Activated CD8-positive, alpha-beta T cell treated with anti-CD3 and anti-CD28 coated beads, Interleukin-2, amount 10 ng/mL, durations not matched to agents 7 days and 5 days (primary cell): ENCODE measurements around the gene SPATA25. TPM values are rescaled to one million over a fixed set of nuclear protein-coding genes. Genes with fewer than 3 reads are reported as not detected.
"Not testable (repeated sequence)": the region's sequence is repeated elsewhere in the genome, so short reads cannot be mapped to it uniquely, and the experiment has no call there.

Source experiments
- ATAC-seq: fragments of 150-1000 bp; cut with Tn5 transposase; one replicate; pipeline ENCODE4 v1.10.0; 2021; ENCODE audit warnings: moderate library complexity
- CTCF ChIA-PET: fragments of 350-600 bp; sonication (Branson Sonifier 250); formaldehyde crosslinking; loops from one replicate; lab custom pipeline; 2021; ENCODE audit warnings: antibody characterized with exemption; lab: Charles Lee
- POLR2A ChIA-PET: fragments of 350-600 bp; sonication (Branson Sonifier 250); formaldehyde crosslinking; loops from one replicate; lab custom pipeline; 2021; ENCODE audit warnings: antibody characterized with exemption; lab: Charles Lee
- DNase-seq: peaks from one replicate; pipeline ENCODE4 v3.0.0-alpha.2; 2020
- H3K27ac Mint-ChIP-seq: one replicate; pipeline ENCODE4 v1.8.0; 2021; ENCODE audit warnings: mild to moderate bottlenecking, mixed read lengths
- H3K27me3 Mint-ChIP-seq: one replicate; pipeline ENCODE4 v1.8.0; 2021; ENCODE audit warnings: low read depth, mixed read lengths
- H3K36me3 Mint-ChIP-seq: one replicate; pipeline ENCODE4 v1.8.0; 2021; ENCODE audit warnings: low read depth, mixed read lengths
- H3K4me1 Mint-ChIP-seq: one replicate; pipeline ENCODE4 v1.8.0; 2021; ENCODE audit warnings: low read depth, mixed read lengths
- H3K4me3 Mint-ChIP-seq: one replicate; pipeline ENCODE4 v1.8.0; 2021; ENCODE audit warnings: mild to moderate bottlenecking, mixed read lengths
- H3K9me3 Mint-ChIP-seq: one replicate; pipeline ENCODE4 v1.8.0; 2022; ENCODE audit warnings: mixed read lengths; ENCODE audit not compliant: insufficient read depth
- total RNA-seq, 2 experiments: library from RNA; stranded (reverse); gene quantifications; one replicate each; pipeline ENCODE4 v1.2.3, GENCODE V29; 2021

The SPATA25 gene
- total RNA-seq, 2 experiments from 2014 or later = 0.76 to 1.4 TPM

- H3K36me3 Mint-ChIP-seq = peaks cover 24% of the 10 kb centered on the region
Measured at GRCh38 chr20:45878076-45878761, 9.2 kb downstream of the SPATA25 start.

GRCh38 chr20:45874576-45874975 is 12.8 kb downstream of the SPATA25 start:
- no peak for DNase-seq
- Mint-ChIP-seq H3K36me3 (peaks cover 9% of the 10 kb centered on the region), H3K4me1 (no peaks in the 10 kb centered on the region), H3K4me3 (no peak overlapping the region), H3K27me3 (no peaks in the 10 kb centered on the region), H3K9me3 (no peaks in the 10 kb centered on the region), H3K27ac (no peak overlapping the region)
- ATAC-seq = no peak
- ChIA-PET POLR2A (no interaction called here), CTCF (interaction anchor here (1.7 kb wide), 1 partner anchor 76 kb away, joined by 6 read pairs; no protein-coding TSS in a partner anchor)

More at GRCh38 chr20:45878076-45878761, 9.2 kb downstream of the SPATA25 start:
- DNase-seq (no peak), ATAC-seq (no peak)
- H3K4me3 Mint-ChIP-seq = no peak overlapping the region
- H3K9me3 Mint-ChIP-seq = no peaks in the 10 kb centered on the region
- peaks cover 22% of the 10 kb centered on the region for H3K4me1 Mint-ChIP-seq
- CTCF ChIA-PET = no interaction called here
- POLR2A ChIA-PET = no interaction called here
- H3K27ac Mint-ChIP-seq = no peak overlapping the region
- no peaks in the 10 kb centered on the region for H3K27me3 Mint-ChIP-seq

GRCh38 chr20:45874104-45874481 is 13.3 kb downstream of the SPATA25 start:
- DNase-seq, H3K36me3 Mint-ChIP-seq, H3K9me3 Mint-ChIP-seq, ATAC-seq, H3K4me3 Mint-ChIP-seq, H3K27ac Mint-ChIP-seq, CTCF ChIA-PET, H3K27me3 Mint-ChIP-seq, POLR2A ChIA-PET, H3K4me1 Mint-ChIP-seq: not testable (repeated sequence)

DNA sequence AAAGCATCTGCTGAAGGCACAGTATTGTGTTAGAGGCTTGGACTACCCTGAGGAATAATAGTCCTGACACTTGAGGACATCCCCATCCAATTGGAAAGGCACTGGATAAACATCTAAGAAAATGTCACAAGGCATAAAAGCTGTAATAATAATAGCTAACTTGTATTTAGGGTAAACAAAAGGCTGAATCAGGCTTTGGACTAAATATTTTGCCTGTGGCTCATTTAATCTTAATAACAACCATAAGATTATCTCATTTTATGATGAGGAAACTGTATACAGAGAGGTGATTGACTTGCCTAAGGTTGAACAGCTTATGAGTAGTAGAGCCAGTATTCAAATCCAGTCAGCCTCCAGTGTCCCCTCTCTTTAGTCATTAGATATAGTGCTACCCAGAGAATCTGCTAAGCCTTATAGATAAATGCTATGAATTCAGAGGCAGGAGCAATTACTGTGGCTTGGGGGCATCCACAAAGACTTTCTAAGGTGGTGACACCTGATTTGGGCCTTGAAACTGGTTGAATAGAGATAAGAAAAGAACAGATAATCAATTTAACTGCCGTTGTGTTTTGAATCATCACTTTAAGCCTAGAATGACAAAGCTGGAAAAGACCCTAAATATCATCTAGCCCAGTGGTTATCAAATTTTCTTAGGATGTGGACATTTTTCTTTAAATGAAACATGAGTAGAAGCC is 13.9 kb downstream of the SPATA25 start:
- ATAC-seq = no peak
- ChIA-PET CTCF (interaction anchor here (0.9 kb wide), 1 partner anchor 103 kb away, joined by 3 read pairs; no protein-coding TSS in a partner anchor), POLR2A (no interaction called here)
- H3K9me3 Mint-ChIP-seq = no peaks in the 10 kb centered on the region
- no peak for DNase-seq
- H3K4me1 Mint-ChIP-seq = no peaks in the 10 kb centered on the region
- H3K36me3 Mint-ChIP-seq = peaks cover 9% of the 10 kb centered on the region
- H3K27ac Mint-ChIP-seq = no peak overlapping the region
- no peaks in the 10 kb centered on the region for H3K27me3 Mint-ChIP-seq
- no peak overlapping the region for H3K4me3 Mint-ChIP-seq

GRCh38 chr20:45872626-45873025 is 14.8 kb downstream of the SPATA25 start:
- no peak overlapping the region for H3K4me3 Mint-ChIP-seq
- ATAC-seq (no peak), DNase-seq (no peak)
- peaks cover 9% of the 10 kb centered on the region for H3K36me3 Mint-ChIP-seq
- ChIA-PET CTCF (interaction anchor here (0.6 kb wide), 1 partner anchor 12 kb away, joined by 3 read pairs; no protein-coding TSS in a partner anchor), POLR2A (no interaction called here)
- no peak overlapping the region for H3K27ac Mint-ChIP-seq
- no peaks in the 10 kb centered on the region for H3K27me3 Mint-ChIP-seq
- H3K4me1 Mint-ChIP-seq = no peaks in the 10 kb centered on the region
- no peaks in the 10 kb centered on the region for H3K9me3 Mint-ChIP-seq

DNA sequence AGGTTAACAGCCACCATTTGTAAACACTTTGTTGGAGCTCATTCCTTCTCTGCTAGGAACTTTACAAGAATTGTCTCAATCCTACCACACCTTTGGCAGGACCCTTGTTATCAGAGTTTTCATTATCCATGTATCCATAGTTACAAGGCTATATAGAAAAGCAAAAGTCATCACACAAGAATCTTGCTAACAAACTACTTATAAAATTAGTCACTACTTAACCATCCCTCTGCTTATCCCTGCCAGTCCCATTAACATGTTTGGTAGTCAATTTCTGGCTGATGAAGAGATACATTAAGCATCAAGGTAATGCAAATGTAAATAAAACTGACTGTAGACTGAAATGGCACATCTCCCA is 19.6 kb downstream of the SPATA25 start:
- no peaks in the 10 kb centered on the region for H3K27me3 Mint-ChIP-seq

GRCh38 chr20:45867136-45867818 is 20.1 kb downstream of the SPATA25 start:
- H3K27me3 Mint-ChIP-seq = no peaks in the 10 kb centered on the region
- H3K4me3 Mint-ChIP-seq = no peak overlapping the region
- ChIA-PET POLR2A (interaction anchor here (0.7 kb wide), 1 partner anchor 54 kb away, joined by 3 read pairs; the partner anchor contains the start of gene UBE2C), CTCF (interaction anchor here (1.3 kb wide), 1 partner anchor 9 kb away, joined by 3 read pairs; no protein-coding TSS in a partner anchor)
- H3K4me1 Mint-ChIP-seq = no peaks in the 10 kb centered on the region
- H3K36me3 Mint-ChIP-seq = no peaks in the 10 kb centered on the region
- H3K9me3 Mint-ChIP-seq = no peaks in the 10 kb centered on the region
- DNase-seq (no peak), ATAC-seq (no peak)
- no peak overlapping the region for H3K27ac Mint-ChIP-seq

More for the DNA sequence above, 19.6 kb downstream of the SPATA25 start:
- POLR2A ChIA-PET = no interaction called here
- DNase-seq = no peak
- Mint-ChIP-seq H3K4me1 (no peaks in the 10 kb centered on the region), H3K4me3 (no peak overlapping the region), H3K27ac (no peak overlapping the region), H3K36me3 (no peaks in the 10 kb centered on the region), H3K9me3 (no peaks in the 10 kb centered on the region)
- ATAC-seq = no peak
- CTCF ChIA-PET = interaction anchor here (0.6 to 1.3 kb wide), 2 partner anchors 9 to 23 kb away, joined by 3 to 5 read pairs; no protein-coding TSS in a partner anchor

DNA sequence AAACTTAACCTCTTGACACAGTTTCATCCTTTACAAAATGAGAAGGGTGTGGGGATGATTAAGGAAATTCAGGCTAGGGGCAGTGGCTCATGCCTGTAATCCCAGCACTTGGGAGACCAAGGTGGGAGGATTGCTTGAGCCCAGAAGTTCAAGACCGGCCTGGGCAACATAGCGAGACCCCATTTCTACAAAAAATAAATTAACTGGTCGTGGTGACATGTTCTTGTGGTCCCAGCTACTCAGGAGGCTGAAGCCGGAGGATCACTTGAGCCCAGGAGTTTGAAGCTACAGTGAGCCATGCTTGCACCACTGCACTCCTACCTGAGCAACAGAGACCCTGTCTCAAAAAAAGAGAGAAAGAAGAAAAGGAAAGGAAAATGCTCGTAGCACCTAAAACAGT is 21.0 kb downstream of the SPATA25 start:
- CTCF ChIA-PET = interaction anchor here (0.7 to 1.3 kb wide), 2 partner anchors 8 to 60 kb away, joined by 3 read pairs; no protein-coding TSS in a partner anchor

DNA sequence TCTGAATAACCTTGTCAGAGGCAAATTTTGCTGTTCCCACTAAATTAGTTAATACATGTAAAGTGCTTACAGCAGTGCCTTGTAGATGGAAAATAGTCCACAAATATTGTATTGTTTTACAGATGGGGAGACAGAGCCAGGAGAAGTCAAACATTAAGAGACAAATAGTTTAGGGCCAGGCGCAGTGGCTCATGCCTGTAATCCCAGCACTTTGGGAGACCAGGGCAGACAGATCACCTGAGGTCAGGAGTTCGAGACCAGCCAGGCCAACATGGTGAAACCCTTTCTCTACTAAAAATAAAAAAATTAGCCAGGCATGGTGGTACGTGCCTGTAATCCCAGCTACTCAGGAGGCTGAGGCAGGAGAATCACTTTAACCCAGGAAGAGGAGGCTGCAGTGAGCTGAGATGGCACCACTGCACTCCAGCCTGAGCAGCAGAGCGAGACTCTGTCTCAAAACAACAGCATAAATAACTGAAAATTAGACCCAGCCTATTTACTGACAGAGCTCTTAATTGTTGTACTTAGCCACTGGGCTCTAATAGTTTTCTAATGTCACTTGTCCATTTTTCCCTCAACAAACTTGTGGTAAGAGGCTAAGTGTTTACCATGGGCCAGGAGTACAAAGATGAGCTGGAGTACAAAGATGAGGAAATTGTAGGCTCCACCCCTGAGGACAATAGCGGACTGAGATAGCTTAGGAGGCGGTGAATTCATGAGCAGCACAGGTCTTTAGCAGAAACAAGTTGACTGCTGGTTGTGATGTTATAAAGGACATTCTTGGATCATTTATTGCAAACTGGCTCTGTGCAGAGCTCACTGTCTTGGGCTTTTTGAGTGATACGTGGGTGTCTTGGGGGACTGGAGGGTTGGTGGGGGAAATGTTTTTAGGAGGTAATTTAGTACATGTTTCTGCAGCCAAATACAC is 23.6 kb downstream of the SPATA25 start:
- ChIA-PET CTCF (interaction anchor here (0.6 to 1.1 kb wide), 2 partner anchors 23 to 27 kb away, joined by 3 read pairs; partner anchors contain the start of genes CTSA, NEURL2 and SPATA25), POLR2A (interaction anchor here (1.0 kb wide), 1 partner anchor 17 kb away, joined by 6 read pairs; the partner anchor contains the start of gene ZSWIM1)
- Mint-ChIP-seq H3K4me1 (peaks cover 14% of the 10 kb centered on the region), H3K4me3 (no peak overlapping the region), H3K27ac (no peak overlapping the region), H3K9me3 (no peaks in the 10 kb centered on the region), H3K27me3 (no peaks in the 10 kb centered on the region), H3K36me3 (no peaks in the 10 kb centered on the region)
- no peak for ATAC-seq
- DNase-seq = no peak

More for the DNA sequence above, 21.0 kb downstream of the SPATA25 start:
- Mint-ChIP-seq H3K9me3 (no peaks in the 10 kb centered on the region), H3K27ac (no peak overlapping the region), H3K36me3 (no peaks in the 10 kb centered on the region), H3K27me3 (no peaks in the 10 kb centered on the region), H3K4me3 (no peak overlapping the region), H3K4me1 (no peaks in the 10 kb centered on the region)
- DNase-seq = no peak
- ATAC-seq = no peak
- POLR2A ChIA-PET = interaction anchor here (0.7 kb wide), 1 partner anchor 54 kb away, joined by 3 read pairs; the partner anchor contains the start of gene UBE2C

DNA sequence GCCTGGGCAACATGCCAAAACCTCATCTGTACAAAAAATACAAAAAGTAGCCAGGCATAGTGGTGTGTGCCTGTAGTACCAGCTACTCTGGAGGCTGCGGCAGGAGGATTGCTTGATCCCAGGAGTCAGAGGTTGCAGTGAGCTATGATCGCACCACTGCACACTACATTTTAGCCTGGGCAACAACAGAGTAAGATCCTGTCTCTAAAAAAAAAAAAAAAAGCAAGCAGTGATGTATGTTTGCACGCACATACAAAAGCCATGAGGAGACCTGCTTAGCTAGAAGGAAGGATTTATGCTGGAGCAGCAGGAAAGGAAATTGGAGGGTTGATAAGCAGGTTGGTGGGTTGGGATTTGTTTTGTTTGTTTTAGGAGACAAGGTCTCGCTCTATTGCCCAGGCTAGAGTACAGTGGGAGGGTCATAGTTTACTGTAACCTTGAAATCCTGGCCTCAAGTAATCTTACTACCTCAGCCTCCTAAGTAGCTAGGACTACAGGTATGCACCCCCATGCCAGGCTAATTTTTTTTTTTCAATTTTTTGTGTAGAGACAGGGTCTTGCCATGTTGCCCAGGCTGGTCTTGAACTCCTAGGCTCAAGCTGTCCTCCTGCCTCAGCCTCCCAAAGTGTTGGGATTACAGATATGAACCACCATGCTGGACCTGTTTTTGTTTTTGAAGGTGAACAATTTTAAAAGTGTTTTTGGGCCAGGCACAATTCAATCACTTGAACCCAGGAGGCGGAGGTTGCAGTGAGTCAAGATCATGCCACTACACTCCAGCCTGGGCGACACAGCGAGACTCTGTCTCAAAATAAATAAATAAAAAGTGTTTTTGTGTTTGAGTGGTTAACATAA is 26.0 kb downstream of the SPATA25 start:
- H3K9me3 Mint-ChIP-seq = no peaks in the 10 kb centered on the region
- ChIA-PET CTCF (interaction anchor here (1.6 kb wide), 1 partner anchor 62 kb away, joined by 4 read pairs; no protein-coding TSS in a partner anchor), POLR2A (no interaction called here)
- no peak for DNase-seq
- ATAC-seq = no peak
- peaks cover 31% of the 10 kb centered on the region for H3K4me1 Mint-ChIP-seq
- peaks cover 4% of the 10 kb centered on the region for H3K36me3 Mint-ChIP-seq
- no peak overlapping the region for H3K27ac Mint-ChIP-seq
- no peak overlapping the region for H3K4me3 Mint-ChIP-seq
- no peaks in the 10 kb centered on the region for H3K27me3 Mint-ChIP-seq
